CD4-positive, alpha-beta T cell (primary cell): Measurements from ENCODE around the gene CDHR1. TPM values are rescaled to one million over a fixed set of nuclear protein-coding genes. Genes with fewer than 3 reads are reported as not detected.
A peak's percentile ranks its signal among the peaks of the same experiment; 100 is the strongest.
"Not testable (repeated sequence)": the region's sequence is repeated elsewhere in the genome, so short reads cannot be mapped to it uniquely, and the experiment has no call there.

Experiments
- ATAC-seq: fragments of 200-7000 bp; cut with Tn5 transposase; one replicate; pipeline ENCODE4 v1.10.0; 2022; ENCODE audit warnings: mild to moderate bottlenecking; ENCODE audit not compliant: poor library complexity
- CTCF ChIA-PET: fragments of 350-600 bp; sonication (Branson Sonifier 250); formaldehyde crosslinking; loops from one replicate; lab custom pipeline; 2021; ENCODE audit warnings: antibody characterized with exemption, inconsistent platforms; lab: Charles Lee
- POLR2A ChIA-PET: fragments of 350-600 bp; sonication (Branson Sonifier 250); formaldehyde crosslinking; loops from one replicate; lab custom pipeline; 2021; ENCODE audit warnings: antibody characterized with exemption, inconsistent platforms; lab: Charles Lee
- DNase-seq, 14 experiments: peaks; one replicate each; pipeline ENCODE4 v3.0.0-alpha.2; 2013 to 2020; ENCODE audit warnings: mixed read lengths in 2 of 14
- H3K27ac ChIP-seq, 2 donors: one replicate each; pipeline versions ENCODE4 v1.5.1 to v1.7.0; 2013; ENCODE audit warnings: low read length in 2 of 2, low read depth in 1 of 2, mild to moderate bottlenecking in 1 of 2
- H3K27me3 ChIP-seq, 2 experiments: 1 replicate in 1 of 2; 2 replicates in 1 of 2; pipeline versions ENCODE4 v1.6.1 to v1.7.0; 2013; ENCODE audit warnings: low read length in 2 of 2, control low read depth in 1 of 2, mild to moderate bottlenecking in 1 of 2, moderate library complexity in 1 of 2; ENCODE audit not compliant: insufficient read depth in 2 of 2, control insufficient read depth in 1 of 2
- H3K36me3 ChIP-seq: one replicate; pipeline ENCODE4 v1.6.1; 2013; ENCODE audit warnings: low read length, control low read depth; ENCODE audit not compliant: insufficient read depth
- H3K4me1 ChIP-seq: one replicate; pipeline ENCODE4 v1.6.1; 2013; ENCODE audit warnings: low read length, control low read depth; ENCODE audit not compliant: insufficient read depth
- H3K4me3 ChIP-seq: one replicate; pipeline ENCODE4 v1.5.1; 2013; ENCODE audit warnings: mild to moderate bottlenecking, low read length, moderate library complexity
- H3K9me3 ChIP-seq, 2 experiments: 1 replicate in 1 of 2; 2 replicates in 1 of 2; pipeline versions ENCODE4 v1.6.1 to v1.7.0; 2013; ENCODE audit warnings: low read length in 2 of 2, mild to moderate bottlenecking in 2 of 2, control low read depth in 1 of 2, moderate library complexity in 1 of 2; ENCODE audit not compliant: control insufficient read depth in 1 of 2, insufficient read depth in 1 of 2
- H3K27ac Mint-ChIP-seq: one replicate; pipeline ENCODE4 v1.8.0; 2020; ENCODE audit warnings: mixed read lengths
- H3K27me3 Mint-ChIP-seq: one replicate; pipeline ENCODE4 v1.8.0; 2021; ENCODE audit warnings: mixed read lengths
- H3K36me3 Mint-ChIP-seq: one replicate; pipeline ENCODE4 v1.8.0; 2021; ENCODE audit warnings: low read depth, mixed read lengths
- H3K4me1 Mint-ChIP-seq: one replicate; pipeline ENCODE4 v1.8.0; 2021; ENCODE audit warnings: low read depth, mixed read lengths
- H3K4me3 Mint-ChIP-seq: one replicate; pipeline ENCODE4 v1.8.0; 2020; ENCODE audit warnings: mild to moderate bottlenecking, mixed read lengths
- H3K9me3 Mint-ChIP-seq: one replicate; pipeline ENCODE4 v1.8.0; 2020; ENCODE audit warnings: mixed read lengths
- CTCF ChIP-seq: fragments of 200-600 bp; IDR thresholded peaks from one replicate; pipeline ENCODE4 v1.8.0; 2022; ENCODE audit warnings: antibody characterized with exemption, mild to moderate bottlenecking
- intact Hi-C, 2 experiments: fragments of 100-400 bp; cut with DNase I in 1 of 2; cut with micrococcal nuclease in 1 of 2; formaldehyde crosslinking; loops; one replicate each; pipeline versions ENCODE4 v1.15.1 to v1.9.0; 2023 to 2025; cut with DNase I, micrococcal nuclease
- total RNA-seq, 174 experiments: library from RNA in 2 of 174; stranded (reverse) in 2 of 174; gene quantifications; one replicate each; pipeline ENCODE4 v1.2.3 and lab custom pipeline; 2021 to 2026

The CDHR1 gene
- total RNA-seq, 2 experiments from 2014 or later: 0.74 to 0.92 TPM

- intact Hi-C loops: loop anchor here in 1 of 2 experiments (1.0 kb wide), 1 partner anchor 14 kb away; no protein-coding TSS in a partner anchor
- no peaks in the 10 kb centered on the region for H3K36me3 Mint-ChIP-seq
- ATAC-seq (peak; percentile 79), DNase-seq (peak in 12 of 14 experiments; percentile 10 to 86 (median 43))
- no peaks in the 10 kb centered on the region for H3K9me3 Mint-ChIP-seq
- Histone ChIP-seq H3K9me3 (peaks cover 0 to 11% of the 10 kb centered on the region in 2 experiments), H3K4me3 (no peak overlapping the region), H3K27me3 (no peaks in the 10 kb centered on the region), H3K27ac (peak overlapping the region; percentile 5 to 68), H3K36me3 (no peaks in the 10 kb centered on the region), H3K4me1 (peaks cover 33% of the 10 kb centered on the region)
- POLR2A ChIA-PET: interaction anchor here (0.6 to 1.6 kb wide), 11 partner anchors 14 to 156 kb away, joined by 3 to 18 read pairs (median 4); partner anchors contain the start of genes CCSER2, CDHR1 and GHITM
- no peak for TF ChIP-seq CTCF
- CTCF ChIA-PET: interaction anchor here (1.2 kb wide), 1 partner anchor 360 kb away, joined by 3 read pairs; no protein-coding TSS in a partner anchor
- H3K27me3 Mint-ChIP-seq: no peaks in the 10 kb centered on the region
- no peak overlapping the region for H3K27ac Mint-ChIP-seq
- H3K4me3 Mint-ChIP-seq: no peak overlapping the region
- peaks cover 13% of the 10 kb centered on the region for H3K4me1 Mint-ChIP-seq
Observed at GRCh38 chr10:84177541-84178141, 16.7 kb upstream of the CDHR1 start.

- Histone ChIP-seq H3K27me3 (no peaks in the 10 kb centered on the region), H3K27ac (peak overlapping the region in 1 of 2 donors; percentile 5), H3K36me3 (no peaks in the 10 kb centered on the region), H3K4me1 (peaks cover 33% of the 10 kb centered on the region), H3K4me3 (no peak overlapping the region), H3K9me3 (peaks cover 0 to 11% of the 10 kb centered on the region in 2 experiments)
- intact Hi-C loops: no loop called here
- Mint-ChIP-seq H3K9me3 (no peaks in the 10 kb centered on the region), H3K27ac (no peak overlapping the region), H3K4me1 (peaks cover 13% of the 10 kb centered on the region), H3K4me3 (no peak overlapping the region), H3K36me3 (no peaks in the 10 kb centered on the region), H3K27me3 (no peaks in the 10 kb centered on the region)
- ATAC-seq (no peak), DNase-seq (no peak)
- ChIA-PET CTCF (interaction anchor here (1.2 kb wide), 1 partner anchor 359 kb away, joined by 3 read pairs; no protein-coding TSS in a partner anchor), POLR2A (interaction anchor here (0.6 to 1.6 kb wide), 11 partner anchors 13 to 156 kb away, joined by 3 to 18 read pairs (median 4); partner anchors contain the start of genes CCSER2, CDHR1 and GHITM)
- no peak for TF ChIP-seq CTCF
Observed at GRCh38 chr10:84178160-84178609, 16.2 kb upstream of the CDHR1 start.

GRCh38 chr10:84179059-84179710, 15.2 kb upstream of the CDHR1 start:
- no peaks in the 10 kb centered on the region for H3K27me3 ChIP-seq
- POLR2A ChIA-PET: no interaction called here
- peaks cover 33% of the 10 kb centered on the region for H3K4me1 ChIP-seq
- H3K9me3 ChIP-seq: peaks cover 0 to 11% of the 10 kb centered on the region in 2 experiments
- H3K27ac ChIP-seq: no peak overlapping the region
- intact Hi-C loops: no loop called here
- Mint-ChIP-seq H3K27ac (no peak overlapping the region), H3K9me3 (no peaks in the 10 kb centered on the region), H3K4me3 (no peak overlapping the region), H3K4me1 (peaks cover 13% of the 10 kb centered on the region), H3K27me3 (no peaks in the 10 kb centered on the region), H3K36me3 (no peaks in the 10 kb centered on the region)
- H3K4me3 ChIP-seq: no peak overlapping the region
- H3K36me3 ChIP-seq: no peaks in the 10 kb centered on the region
- DNase-seq: peak in 7 of 14 experiments; percentile 11 to 68 (median 34)
- no peak for TF ChIP-seq CTCF
- CTCF ChIA-PET: no interaction called here
- peak; percentile 60 for ATAC-seq

GRCh38 chr10:84180386-84180785, 14.0 kb upstream of the CDHR1 start:
- H3K27me3 ChIP-seq, CTCF ChIA-PET, H3K36me3 ChIP-seq, POLR2A ChIA-PET, H3K27me3 Mint-ChIP-seq, H3K4me3 Mint-ChIP-seq, H3K9me3 Mint-ChIP-seq, ATAC-seq, H3K27ac Mint-ChIP-seq, DNase-seq, H3K27ac ChIP-seq, intact Hi-C loops, H3K36me3 Mint-ChIP-seq, H3K4me3 ChIP-seq: not testable (repeated sequence)
- H3K9me3 ChIP-seq: peaks cover 0 to 11% of the 10 kb centered on the region in 2 experiments
- H3K4me1 Mint-ChIP-seq: peaks cover 18% of the 10 kb centered on the region
- peaks cover 33% of the 10 kb centered on the region for H3K4me1 ChIP-seq
